Neuronal stem cell (in vitro differentiated cells): ENCODE measurements around the gene LAMB4.

ENCODE experiments used
- DNase-seq: peaks from one replicate; pipeline ENCODE4 v3.0.0-alpha.2; 2013; ENCODE audit warnings: low spot score
- H2AFZ ChIP-seq: one replicate; pipeline ENCODE4 v1.6.1; 2013; ENCODE audit warnings: mild to moderate bottlenecking, low read length, inconsistent platforms
- H2AK5ac ChIP-seq: 2 replicates; pipeline ENCODE4 v1.6.1; 2013; ENCODE audit warnings: low read depth, mild to moderate bottlenecking, inconsistent platforms, low read length, moderate library complexity, mixed read lengths
- H2BK120ac ChIP-seq: 2 replicates; pipeline ENCODE4 v1.6.1; 2013; ENCODE audit warnings: low read depth, mild to moderate bottlenecking, inconsistent platforms, low read length, moderate library complexity, mixed read lengths
- H2BK12ac ChIP-seq: one replicate; pipeline ENCODE4 v1.6.1; 2013; ENCODE audit warnings: low read length, inconsistent platforms
- H2BK15ac ChIP-seq: 2 replicates; pipeline ENCODE4 v1.6.1; 2013; ENCODE audit warnings: mild to moderate bottlenecking, low read length, inconsistent platforms, mixed read lengths
- H2BK5ac ChIP-seq: one replicate; pipeline ENCODE4 v1.6.1; 2013; ENCODE audit warnings: inconsistent platforms, mild to moderate bottlenecking, low read length, moderate library complexity
- H3K14ac ChIP-seq: one replicate; pipeline ENCODE4 v1.6.1; 2013; ENCODE audit warnings: low read length, inconsistent platforms
- H3K18ac ChIP-seq: 2 replicates; pipeline ENCODE4 v1.6.1; 2013; ENCODE audit warnings: low read length, inconsistent platforms
- H3K23ac ChIP-seq: 2 replicates; pipeline ENCODE4 v1.6.1; 2013; ENCODE audit warnings: low read depth, mild to moderate bottlenecking, mixed read lengths, low read length, inconsistent platforms; ENCODE audit not compliant: poor library complexity
- H3K27ac ChIP-seq: replicated peaks from 3 replicates; pipeline ENCODE4 v1.5.1; 2013; ENCODE audit warnings: low read length, inconsistent platforms
- H3K27me3 ChIP-seq, 3 experiments: 2 replicates each; pipeline ENCODE4 v1.6.1; 2013; ENCODE audit warnings: low read length in 3 of 3, mild to moderate bottlenecking in 2 of 3, inconsistent platforms in 1 of 3, low read depth in 1 of 3, mixed read lengths in 1 of 3, moderate library complexity in 1 of 3; ENCODE audit not compliant: control insufficient read depth in 3 of 3, insufficient read depth in 3 of 3
- H3K36me3 ChIP-seq, 2 donors: replicated peaks in 1 of 2; 2 replicates each; pipeline ENCODE4 v1.6.1; 2013; ENCODE audit warnings: low read length in 2 of 2; ENCODE audit not compliant: control insufficient read depth in 2 of 2, insufficient read depth in 2 of 2
- H3K4ac ChIP-seq: 2 replicates; pipeline ENCODE4 v1.6.1; 2013; ENCODE audit warnings: inconsistent platforms, mild to moderate bottlenecking, low read length, moderate library complexity
- H3K4me1 ChIP-seq, 2 donors: 1 replicate in 1 of 2; 2 replicates in 1 of 2; pipeline ENCODE4 v1.6.1; 2013; ENCODE audit warnings: low read length in 2 of 2, low read depth in 1 of 2; ENCODE audit not compliant: control insufficient read depth in 2 of 2, insufficient read depth in 1 of 2
- H3K4me2 ChIP-seq: one replicate; pipeline ENCODE4 v1.6.1; 2013; ENCODE audit warnings: mild to moderate bottlenecking, low read length, inconsistent platforms; ENCODE audit not compliant: insufficient read depth, poor library complexity, severe bottlenecking
- H3K4me3 ChIP-seq, 2 donors: 2 replicates each; pipeline ENCODE4 v1.5.1; 2013; ENCODE audit warnings: low read length in 2 of 2, mild to moderate bottlenecking in 2 of 2, inconsistent platforms in 1 of 2, moderate library complexity in 1 of 2
- H3K79me1 ChIP-seq: one replicate; pipeline ENCODE4 v1.6.1; 2013; ENCODE audit warnings: low read depth, mild to moderate bottlenecking, inconsistent platforms, low read length, moderate library complexity
- H3K9ac ChIP-seq: one replicate; pipeline ENCODE4 v1.6.1; 2013; ENCODE audit warnings: mild to moderate bottlenecking, low read depth, low read length, inconsistent platforms; ENCODE audit not compliant: poor library complexity
- H3K9me3 ChIP-seq, 2 donors: replicated peaks in 1 of 2; 2 replicates each; pipeline versions ENCODE3 to v1.6.1; 2013; ENCODE audit warnings: low read length in 2 of 2, mild to moderate bottlenecking in 2 of 2, inconsistent platforms in 1 of 2, low read depth in 1 of 2, mixed read lengths in 1 of 2, moderate library complexity in 1 of 2; ENCODE audit not compliant: control insufficient read depth in 2 of 2, insufficient read depth in 1 of 2
- H4K8ac ChIP-seq: one replicate; pipeline ENCODE4 v1.6.1; 2013; ENCODE audit warnings: low read depth, mild to moderate bottlenecking, inconsistent platforms, low read length, moderate library complexity
- H4K91ac ChIP-seq: one replicate; pipeline ENCODE4 v1.6.1; 2013; ENCODE audit warnings: low read length, low read depth, mild to moderate bottlenecking, inconsistent platforms; ENCODE audit not compliant: poor library complexity
- WGBS, 2 donors: extraction: QIAGEN DNeasy Blood & Tissue Kit; methylation state at CpG; one replicate each; pipeline ENCODE4 v1.1.7; 2013; ENCODE audit warnings: missing lambda C conversion rate in 2 of 2, mixed read lengths in 1 of 2; ENCODE audit not compliant: insufficient read length in 2 of 2, insufficient replicate concordance in 1 of 2; ENCODE audit errors: extremely low coverage in 2 of 2; 5-methylcytosine and 5-hydroxymethylcytosine counted together

LAMB4 gene

DNA sequence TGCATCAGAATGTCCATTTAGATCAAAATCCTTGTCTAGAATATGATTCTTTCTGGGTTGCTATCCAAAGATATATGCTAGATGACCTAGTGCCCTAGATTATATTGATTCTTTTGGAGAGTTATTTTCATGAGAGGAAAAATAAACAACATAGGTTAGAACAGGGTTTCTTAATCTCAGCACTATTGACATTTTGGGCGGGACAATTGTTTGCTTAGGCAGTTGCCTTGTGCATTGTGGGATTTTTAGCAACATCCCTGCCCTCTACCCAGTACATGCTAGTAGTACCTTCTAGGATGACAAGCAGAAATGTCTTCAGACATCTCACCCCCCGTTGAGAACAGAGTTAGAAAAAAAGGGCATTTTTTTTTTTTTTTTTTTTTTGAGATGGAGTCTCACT, 102.0 kb downstream of the LAMB4 start:
- H3K4ac ChIP-seq, result no peak overlapping the region
- no peak overlapping the region for H3K18ac ChIP-seq
- H3K79me1 ChIP-seq, result no peaks in the 10 kb centered on the region
- H4K91ac ChIP-seq, result no peak overlapping the region
- peaks cover 0 to 1% of the 10 kb centered on the region in 2 donors for H3K4me1 ChIP-seq
- no peak overlapping the region for H4K8ac ChIP-seq
- no peak overlapping the region for H2AK5ac ChIP-seq
- no peak overlapping the region for H3K23ac ChIP-seq
- H2AFZ ChIP-seq, result no peak overlapping the region
- no peak overlapping the region for H3K4me3 ChIP-seq
- no CpG with 5 or more reads among the region's 2 CpGs for WGBS, 2 donors
- no peak overlapping the region for H3K14ac ChIP-seq
- no peak overlapping the region for H2BK12ac ChIP-seq
- no peak overlapping the region for H2BK5ac ChIP-seq
- no peak overlapping the region for H3K9ac ChIP-seq
- H3K27ac ChIP-seq, result no peak overlapping the region
- no peak overlapping the region for H3K4me2 ChIP-seq
- no peak overlapping the region for H2BK15ac ChIP-seq
- H3K36me3 ChIP-seq, result no peaks in the 10 kb centered on the region
- peaks cover 0 to 9% (median 0%) of the 10 kb centered on the region in 3 experiments for H3K27me3 ChIP-seq
- no peak overlapping the region for H2BK120ac ChIP-seq
- H3K9me3 ChIP-seq, result no peaks in the 10 kb centered on the region
- no peak for DNase-seq

DNA sequence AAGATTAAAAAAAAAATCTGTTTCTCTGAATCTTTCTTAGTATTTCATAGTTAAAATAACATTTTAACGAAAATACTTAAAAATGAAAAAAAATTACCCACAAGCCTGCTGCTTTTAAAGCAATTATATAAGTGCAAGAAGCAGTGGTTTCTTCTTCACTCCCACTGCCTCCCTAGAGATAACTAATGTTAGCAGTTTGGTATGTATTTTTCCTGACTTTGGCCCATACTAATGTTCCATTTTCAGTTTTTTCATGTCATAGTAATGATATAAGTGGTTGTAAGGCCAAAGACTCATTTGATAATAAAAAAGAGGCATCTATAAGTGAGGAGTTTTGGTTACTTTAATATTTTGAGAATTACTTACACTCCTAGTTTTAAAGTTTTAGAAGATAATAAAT, 102.9 kb downstream of the LAMB4 start:
- H3K4me1 ChIP-seq, result peaks cover 0 to 1% of the 10 kb centered on the region in 2 donors
- H2BK15ac ChIP-seq, result no peak overlapping the region
- H4K8ac ChIP-seq, result no peak overlapping the region
- H3K9me3 ChIP-seq, result no peaks in the 10 kb centered on the region
- no peak overlapping the region for H2BK120ac ChIP-seq
- no peak overlapping the region for H4K91ac ChIP-seq
- H3K4me2 ChIP-seq, result no peak overlapping the region
- H3K27ac ChIP-seq, result no peak overlapping the region
- no peak overlapping the region for H3K14ac ChIP-seq
- no peak overlapping the region for H3K4ac ChIP-seq
- H2BK5ac ChIP-seq, result no peak overlapping the region
- H3K23ac ChIP-seq, result no peak overlapping the region
- peaks cover 0 to 9% (median 0%) of the 10 kb centered on the region in 3 experiments for H3K27me3 ChIP-seq
- no peak overlapping the region for H3K9ac ChIP-seq
- WGBS, 2 donors, result no CpG with 5 or more reads among the region's 1 CpG
- no peak overlapping the region for H2AFZ ChIP-seq
- H3K79me1 ChIP-seq, result no peaks in the 10 kb centered on the region
- H3K18ac ChIP-seq, result no peak overlapping the region
- no peak for DNase-seq
- no peak overlapping the region for H2BK12ac ChIP-seq
- H3K36me3 ChIP-seq, result no peaks in the 10 kb centered on the region
- H2AK5ac ChIP-seq, result no peak overlapping the region
- H3K4me3 ChIP-seq, result no peak overlapping the region

DNA sequence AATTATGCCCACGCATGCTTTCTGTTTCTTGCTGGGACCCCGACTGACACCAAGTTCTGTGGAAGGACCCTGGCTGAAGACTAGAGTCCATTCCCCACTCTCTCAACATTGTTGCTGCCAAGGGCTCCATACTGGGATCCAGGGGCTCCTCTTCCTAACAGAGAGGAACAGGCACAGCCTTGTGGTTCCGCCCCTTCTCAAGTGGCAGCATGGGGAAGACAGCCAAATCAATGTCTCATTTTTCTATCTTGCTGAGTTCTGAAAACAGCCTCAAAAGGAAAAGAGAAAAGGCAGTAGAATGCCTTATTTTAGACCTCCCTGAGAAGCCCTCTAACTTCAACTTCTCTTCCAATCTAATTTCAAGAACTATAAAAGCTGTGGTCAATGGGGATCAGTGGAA, 103.5 kb downstream of the LAMB4 start:
- Histone ChIP-seq H3K18ac (no peak overlapping the region), H3K9ac (no peak overlapping the region), H2BK15ac (no peak overlapping the region), H3K79me1 (no peaks in the 10 kb centered on the region), H2AFZ (peak overlapping the region; percentile 42), H2AK5ac (no peak overlapping the region), H3K4ac (no peak overlapping the region), H3K14ac (no peak overlapping the region), H3K4me3 (no peak overlapping the region), H4K8ac (no peak overlapping the region), H2BK5ac (no peak overlapping the region), H2BK120ac (no peak overlapping the region), H3K23ac (no peak overlapping the region), H3K9me3 (no peaks in the 10 kb centered on the region), H2BK12ac (no peak overlapping the region), H3K4me2 (no peak overlapping the region), H3K4me1 (peaks cover 0 to 1% of the 10 kb centered on the region in 2 donors), H3K27me3 (peaks cover 0 to 9% (median 0%) of the 10 kb centered on the region in 3 experiments), H3K36me3 (no peaks in the 10 kb centered on the region), H4K91ac (no peak overlapping the region), H3K27ac (no peak overlapping the region)
- no CpG with 5 or more reads among the region's 3 CpGs for WGBS, 2 donors
- no peak for DNase-seq

DNA sequence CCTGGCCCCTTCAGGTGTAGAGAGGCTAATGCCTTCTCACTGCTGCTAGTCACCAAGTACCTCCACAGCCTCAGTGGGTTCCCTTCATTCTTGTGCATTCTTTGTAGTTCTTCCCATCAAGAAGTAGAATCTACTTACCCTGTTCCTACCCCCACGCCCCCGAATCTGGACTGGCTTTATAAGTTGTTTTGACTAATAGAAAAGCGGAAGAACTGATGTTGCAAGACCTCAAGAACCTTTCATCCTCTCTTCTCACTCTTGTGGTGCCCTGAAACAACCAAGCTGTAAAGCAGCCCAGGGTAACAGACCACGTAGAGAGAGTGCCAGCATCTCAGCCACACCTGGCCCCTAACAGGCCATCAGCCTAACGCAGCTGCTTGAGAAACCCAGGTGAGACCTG, 104.0 kb downstream of the LAMB4 start:
- no peak overlapping the region for H2AK5ac ChIP-seq
- H3K14ac ChIP-seq, result no peak overlapping the region
- H4K8ac ChIP-seq, result no peak overlapping the region
- no peak overlapping the region for H3K23ac ChIP-seq
- no peak overlapping the region for H4K91ac ChIP-seq
- no peak overlapping the region for H2BK12ac ChIP-seq
- no peak overlapping the region for H3K9ac ChIP-seq
- H3K4me1 ChIP-seq, result peaks cover 0 to 1% of the 10 kb centered on the region in 2 donors
- no peak overlapping the region for H2BK15ac ChIP-seq
- H3K79me1 ChIP-seq, result no peaks in the 10 kb centered on the region
- no peak overlapping the region for H2BK120ac ChIP-seq
- no peaks in the 10 kb centered on the region for H3K36me3 ChIP-seq
- no peak overlapping the region for H3K18ac ChIP-seq
- WGBS, 2 donors, result no CpG with 5 or more reads among the region's 5 CpGs
- no peak overlapping the region for H3K4me2 ChIP-seq
- no peaks in the 10 kb centered on the region for H3K9me3 ChIP-seq
- no peak overlapping the region for H3K4me3 ChIP-seq
- H3K27ac ChIP-seq, result no peak overlapping the region
- peaks cover 0 to 9% (median 0%) of the 10 kb centered on the region in 3 experiments for H3K27me3 ChIP-seq
- no peak overlapping the region for H2BK5ac ChIP-seq
- H3K4ac ChIP-seq, result no peak overlapping the region
- DNase-seq, result no peak
- H2AFZ ChIP-seq, result no peak overlapping the region
